Esophagus mucosa (tissue), 1 donor: Measurements from ENCODE around the gene ADAM15. TPM values are rescaled to one million over a fixed set of nuclear protein-coding genes. Genes with fewer than 3 reads are reported as not detected.
A peak's percentile ranks its signal among the peaks of the same experiment; 100 is the strongest.

ENCODE experiments used
- ATAC-seq: fragments of 200-7000 bp; cut with Tn5 transposase; one replicate; pipeline ENCODE4 v1.9.1; 2020
- total RNA-seq: library from RNA; stranded (reverse); gene quantifications from one replicate; pipeline ENCODE4 v1.2.4, GENCODE V29; 2023
- donor health status: DM: yes; HTN: yes; CAD: no.

The ADAM15 gene
- total RNA-seq, 1 donor from 2014 or later = 167 TPM

DNA sequence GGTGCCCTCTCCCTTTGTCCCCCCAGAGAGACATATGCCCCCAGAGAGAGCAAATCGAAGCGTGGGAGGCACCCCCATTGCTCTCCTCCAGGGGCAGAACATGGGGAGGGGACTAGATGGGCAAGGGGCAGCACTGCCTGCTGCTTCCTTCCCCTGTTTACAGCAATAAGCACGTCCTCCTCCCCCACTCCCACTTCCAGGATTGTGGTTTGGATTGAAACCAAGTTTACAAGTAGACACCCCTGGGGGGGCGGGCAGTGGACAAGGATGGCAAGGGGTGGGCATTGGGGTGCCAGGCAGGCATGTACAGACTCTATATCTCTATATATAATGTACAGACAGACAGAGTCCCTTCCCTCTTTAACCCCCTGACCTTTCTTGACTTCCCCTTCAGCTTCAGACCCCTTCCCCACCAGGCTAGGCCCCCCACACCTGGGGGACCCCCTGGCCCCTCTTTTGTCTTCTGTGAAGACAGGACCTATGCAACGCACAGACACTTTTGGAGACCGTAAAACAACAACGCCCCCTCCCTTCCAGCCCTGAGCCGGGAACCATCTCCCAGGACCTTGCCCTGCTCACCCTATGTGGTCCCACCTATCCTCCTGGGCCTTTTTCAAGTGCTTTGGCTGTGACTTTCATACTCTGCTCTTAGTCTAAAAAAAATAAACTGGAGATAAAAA, 35.9 kb downstream of the ADAM15 start:
- ATAC-seq = no peak

GRCh38 chr1:155091071-155092051, 40.2 kb downstream of the ADAM15 start:
- ATAC-seq = peak; percentile 58

DNA sequence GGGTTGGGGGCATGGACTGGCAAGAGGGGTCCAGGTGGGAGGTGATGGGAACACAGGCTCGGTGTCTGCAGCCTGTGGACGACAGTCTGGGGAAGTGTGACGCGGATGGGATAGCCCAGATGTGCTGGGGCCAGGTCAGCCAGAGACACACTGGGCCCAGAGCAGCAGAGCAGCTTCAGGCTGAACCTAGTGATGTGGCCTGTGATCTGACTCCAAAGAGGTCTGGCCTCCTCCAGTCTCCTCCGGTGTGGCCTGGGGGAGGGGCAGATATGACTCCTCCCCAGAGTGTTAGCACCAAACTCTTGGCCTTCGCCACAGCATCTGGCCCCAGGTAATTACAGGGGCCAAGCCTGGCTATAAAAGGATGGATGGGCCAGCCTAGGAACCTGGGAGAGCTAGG, 41.0 kb downstream of the ADAM15 start:
- ATAC-seq = no peak

DNA sequence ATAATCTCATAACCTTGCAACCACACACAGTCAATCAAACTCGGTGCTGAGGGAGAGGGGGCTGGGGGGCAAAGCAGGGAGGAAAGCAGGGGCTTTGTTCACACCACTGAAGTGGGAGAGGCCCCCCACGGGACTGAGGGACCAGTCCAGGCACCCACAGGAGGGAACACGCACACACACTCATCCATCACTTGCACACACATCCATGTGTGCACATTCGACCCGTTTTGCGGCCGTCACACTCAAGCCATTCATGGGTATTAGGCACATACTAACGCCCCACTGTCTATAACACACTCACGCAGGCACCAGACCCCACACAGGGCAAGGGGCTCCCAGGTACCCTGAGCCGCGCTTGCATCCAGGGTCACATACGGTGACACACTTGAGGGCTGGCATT, 41.5 kb downstream of the ADAM15 start:
- ATAC-seq = no peak

- peak; percentile 21 for ATAC-seq
These were observed 43.0 kb downstream of the ADAM15 start for GRCh38 chr1:155093911-155094621.

- ATAC-seq = peak; percentile 4
These were observed 43.5 kb downstream of the ADAM15 start for GRCh38 chr1:155094622-155094948.

DNA sequence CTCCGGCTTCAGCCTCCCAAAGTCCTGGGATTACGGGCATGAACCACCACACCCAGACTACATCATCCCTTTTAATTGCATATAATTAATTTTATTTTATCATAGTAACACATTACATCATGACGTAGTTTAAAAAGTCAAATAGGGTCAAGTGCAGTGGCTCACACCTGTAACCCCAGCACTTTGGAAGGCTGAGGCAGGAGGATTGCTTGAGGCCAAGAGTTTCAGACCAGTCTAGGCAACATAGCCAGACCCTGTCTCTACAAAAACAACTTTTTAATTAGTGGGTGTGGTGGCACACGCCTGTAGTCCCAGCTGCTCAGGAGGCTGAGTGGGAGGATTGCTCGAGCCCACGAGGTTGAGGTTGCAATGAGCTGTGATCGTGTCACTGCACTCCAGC, 48.2 kb downstream of the ADAM15 start:
- ATAC-seq = no peak

- ATAC-seq = no peak
These were observed 52.2 kb downstream of the ADAM15 start for GRCh38 chr1:155103325-155103724.

- no peak for ATAC-seq
These were observed 53.8 kb downstream of the ADAM15 start for GRCh38 chr1:155104605-155105534.

GRCh38 chr1:155105604-155106011, 54.5 kb downstream of the ADAM15 start:
- ATAC-seq = peak; percentile 25

DNA sequence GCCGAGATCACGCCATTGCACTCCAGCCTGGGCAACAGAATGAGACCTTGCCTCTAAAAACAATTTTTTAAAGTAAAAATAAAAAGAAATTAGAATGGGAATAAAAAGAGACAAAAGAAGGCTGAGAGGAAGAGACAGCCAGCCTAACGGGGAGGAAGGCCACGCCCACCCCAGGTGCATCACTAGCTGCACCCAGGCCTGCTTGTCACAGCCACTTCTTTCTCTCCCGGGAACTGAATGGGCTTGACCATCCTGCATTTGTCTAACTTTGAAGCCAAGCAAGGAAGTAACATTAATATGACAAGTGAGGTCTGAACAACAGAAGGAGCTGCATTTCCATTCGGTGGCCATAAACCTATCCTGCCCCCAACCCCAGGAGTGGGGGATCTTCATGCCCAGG, 55.7 kb downstream of the ADAM15 start:
- ATAC-seq = no peak

DNA sequence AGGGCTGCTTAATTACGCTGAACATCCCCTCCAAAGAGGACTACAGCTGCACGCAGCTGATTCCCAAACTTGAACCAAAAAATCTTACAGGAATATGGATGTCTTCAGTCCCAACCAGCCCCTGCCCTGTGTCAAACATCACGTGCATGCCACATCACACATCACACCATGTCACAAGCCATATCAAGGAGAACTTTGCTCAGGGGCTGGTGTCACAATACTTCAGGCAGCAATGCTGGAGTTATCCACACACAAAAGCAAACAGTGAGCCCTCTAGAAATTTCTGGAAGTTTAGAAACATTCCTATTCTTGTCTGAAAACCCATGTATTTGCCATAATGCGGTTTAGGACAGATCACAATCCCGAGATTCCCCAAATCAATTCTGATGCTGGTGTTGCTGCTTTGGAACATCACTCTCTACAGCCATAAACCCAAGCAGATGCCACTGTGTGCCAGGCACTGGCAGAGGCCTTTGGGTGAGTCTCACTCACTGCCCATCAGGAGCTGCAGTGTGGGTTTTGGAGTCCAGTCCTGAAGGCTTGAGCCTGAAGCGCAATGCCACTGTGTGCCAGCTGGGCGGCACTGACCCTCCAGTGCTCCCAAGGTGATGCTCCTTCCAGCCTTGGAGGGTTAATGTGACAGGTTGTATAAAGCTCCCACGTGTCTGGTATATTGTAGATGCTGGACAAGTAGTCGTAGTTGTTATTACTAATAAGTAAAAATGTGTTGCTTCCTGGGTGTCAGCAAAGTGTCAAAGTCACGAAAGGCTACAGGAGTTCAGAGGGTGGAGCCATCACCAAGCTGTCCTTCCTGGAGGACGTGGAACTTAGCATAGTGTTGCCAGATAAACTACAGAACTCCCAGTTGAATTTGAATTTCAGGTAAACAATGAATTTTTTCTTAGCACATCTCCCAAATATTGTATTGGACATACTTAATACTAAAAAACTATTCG, 56.5 kb downstream of the ADAM15 start:
- peak; percentile 18 for ATAC-seq

DNA sequence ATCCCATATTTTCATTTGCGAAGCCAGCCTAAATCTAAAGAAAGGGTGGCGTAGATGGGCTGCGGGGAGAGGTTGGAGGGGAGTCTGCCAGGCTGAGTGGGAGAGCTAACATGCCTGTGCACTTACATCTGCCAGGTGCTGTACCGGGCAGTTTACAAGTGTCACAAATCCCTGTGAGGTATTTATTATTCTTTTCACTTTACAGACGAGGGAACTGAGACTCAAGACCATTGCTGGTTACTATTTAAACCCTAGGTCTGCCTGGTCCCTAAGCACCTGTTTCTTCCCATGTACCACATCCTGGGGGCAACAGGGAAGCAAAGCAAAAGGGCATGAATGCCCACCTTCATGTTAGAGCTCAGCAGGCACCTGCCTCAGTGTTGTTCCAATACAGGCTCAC, 57.2 kb downstream of the ADAM15 start:
- ATAC-seq = no peak

GRCh38 chr1:155110381-155110780, 59.3 kb downstream of the ADAM15 start:
- no peak for ATAC-seq

DNA sequence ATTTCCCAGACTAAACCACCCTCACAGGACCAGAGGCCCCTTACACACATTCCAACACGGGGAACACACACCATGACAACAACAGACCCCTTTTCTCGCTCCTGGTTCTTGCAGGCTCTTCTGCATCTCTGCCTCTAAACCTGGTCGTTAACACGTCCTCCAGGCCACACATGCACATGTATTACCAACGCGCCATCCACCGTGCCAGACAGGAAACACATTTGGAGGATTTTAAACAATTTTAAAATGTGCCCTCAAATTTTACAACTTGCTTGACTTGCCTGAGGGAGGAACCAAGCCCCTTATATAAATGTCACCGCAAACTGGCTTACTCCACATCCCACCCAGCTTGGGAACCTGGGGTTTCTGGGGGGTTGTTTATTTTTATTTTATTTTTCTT, 59.7 kb downstream of the ADAM15 start:
- ATAC-seq = no peak

Other genes with a start within 250 kb of the ADAM15 start
- 0.28 TPM for gene KCNN3, start 181.0 kb upstream of the ADAM15 start, total RNA-seq
- gene PMVK, start 114.6 kb upstream of the ADAM15 start, total RNA-seq = 55.6 TPM
- 9.2 TPM for gene PBXIP1, start 95.2 kb upstream of the ADAM15 start, total RNA-seq
- gene PYGO2, start 89.5 kb upstream of the ADAM15 start, total RNA-seq = 17.3 TPM
- 68.0 TPM for gene SHC1, start 80.6 kb upstream of the ADAM15 start, total RNA-seq
- gene CKS1B, start 76.6 kb upstream of the ADAM15 start, total RNA-seq = 74.5 TPM
- gene FLAD1, start 68.0 kb upstream of the ADAM15 start, total RNA-seq = 29.6 TPM
- gene LENEP, start 57.7 kb upstream of the ADAM15 start, total RNA-seq = not detected
- gene ZBTB7B, start 48.5 kb upstream of the ADAM15 start, total RNA-seq = 132 TPM
- gene DCST2, start 17.5 kb upstream of the ADAM15 start, total RNA-seq = 1.3 TPM
- 0.32 TPM for gene DCST1, start 17.5 kb upstream of the ADAM15 start, total RNA-seq
- gene EFNA4, start 12.4 kb downstream of the ADAM15 start, total RNA-seq = 12.1 TPM
- 20.6 TPM for gene EFNA3, start 27.5 kb downstream of the ADAM15 start, total RNA-seq
- gene EFNA1, start 76.6 kb downstream of the ADAM15 start, total RNA-seq = 40.9 TPM
- gene SLC50A1, start 84.5 kb downstream of the ADAM15 start, total RNA-seq = 42.9 TPM
- gene DPM3, start 89.2 kb downstream of the ADAM15 start, total RNA-seq = 62.4 TPM
- 111 TPM for gene KRTCAP2, start 122.0 kb downstream of the ADAM15 start, total RNA-seq
- gene TRIM46, start 122.5 kb downstream of the ADAM15 start, total RNA-seq = 0.12 TPM
- gene THBS3, start 156.6 kb downstream of the ADAM15 start, total RNA-seq = 14.5 TPM
- gene MTX1, start 157.4 kb downstream of the ADAM15 start, total RNA-seq = 36.5 TPM
- 24.9 TPM for gene ENTREP3, start 204.2 kb downstream of the ADAM15 start, total RNA-seq
- gene SCAMP3, start 211.0 kb downstream of the ADAM15 start, total RNA-seq = 43.3 TPM
- 16.9 TPM for gene CLK2, start 222.2 kb downstream of the ADAM15 start, total RNA-seq
- 1.7 TPM for gene HCN3, start 226.1 kb downstream of the ADAM15 start, total RNA-seq